ENCODE data around the gene IGF2BP2. TPM values are rescaled to one million over a fixed set of nuclear protein-coding genes. Genes with fewer than 3 reads are reported as not detected.

The IGF2BP2 gene
- total RNA-seq, 2 donors from 2014 or later: 2.6 to 2.7 TPM

GRCh38 chr3:185711255-185711870, 113.5 kb downstream of the IGF2BP2 start:
- no peaks in the 10 kb centered on the region for H3K36me3 ChIP-seq
- no peaks in the 10 kb centered on the region for H3K9me3 ChIP-seq
- H3K27me3 ChIP-seq (replicated peaks; ENCODE audit: insufficient read depth): no peaks in the 10 kb centered on the region
- TF ChIP-seq, protein P1, sequence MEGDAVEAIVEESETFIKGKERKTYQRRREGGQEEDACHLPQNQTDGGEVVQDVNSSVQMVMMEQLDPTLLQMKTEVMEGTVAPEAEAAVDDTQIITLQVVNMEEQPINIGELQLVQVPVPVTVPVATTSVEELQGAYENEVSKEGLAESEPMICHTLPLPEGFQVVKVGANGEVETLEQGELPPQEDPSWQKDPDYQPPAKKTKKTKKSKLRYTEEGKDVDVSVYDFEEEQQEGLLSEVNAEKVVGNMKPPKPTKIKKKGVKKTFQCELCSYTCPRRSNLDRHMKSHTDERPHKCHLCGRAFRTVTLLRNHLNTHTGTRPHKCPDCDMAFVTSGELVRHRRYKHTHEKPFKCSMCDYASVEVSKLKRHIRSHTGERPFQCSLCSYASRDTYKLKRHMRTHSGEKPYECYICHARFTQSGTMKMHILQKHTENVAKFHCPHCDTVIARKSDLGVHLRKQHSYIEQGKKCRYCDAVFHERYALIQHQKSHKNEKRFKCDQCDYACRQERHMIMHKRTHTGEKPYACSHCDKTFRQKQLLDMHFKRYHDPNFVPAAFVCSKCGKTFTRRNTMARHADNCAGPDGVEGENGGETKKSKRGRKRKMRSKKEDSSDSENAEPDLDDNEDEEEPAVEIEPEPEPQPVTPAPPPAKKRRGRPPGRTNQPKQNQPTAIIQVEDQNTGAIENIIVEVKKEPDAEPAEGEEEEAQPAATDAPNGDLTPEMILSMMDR (IDR thresholded peaks at IDR 0.05): no peak
- DNase-seq (ENCODE audit: low spot score) (no peak), ATAC-seq (ENCODE audit: insufficient number of reproducible peaks, low FRiP score, low read depth) (no peak)
- H3K27ac ChIP-seq: no peak overlapping the region
- H3K4me3 ChIP-seq: no peak overlapping the region
- H3K4me1 ChIP-seq (ENCODE audit: control insufficient read depth in 1 of 2, low read depth in 2 of 2): no peaks in the 10 kb centered on the region

DNA sequence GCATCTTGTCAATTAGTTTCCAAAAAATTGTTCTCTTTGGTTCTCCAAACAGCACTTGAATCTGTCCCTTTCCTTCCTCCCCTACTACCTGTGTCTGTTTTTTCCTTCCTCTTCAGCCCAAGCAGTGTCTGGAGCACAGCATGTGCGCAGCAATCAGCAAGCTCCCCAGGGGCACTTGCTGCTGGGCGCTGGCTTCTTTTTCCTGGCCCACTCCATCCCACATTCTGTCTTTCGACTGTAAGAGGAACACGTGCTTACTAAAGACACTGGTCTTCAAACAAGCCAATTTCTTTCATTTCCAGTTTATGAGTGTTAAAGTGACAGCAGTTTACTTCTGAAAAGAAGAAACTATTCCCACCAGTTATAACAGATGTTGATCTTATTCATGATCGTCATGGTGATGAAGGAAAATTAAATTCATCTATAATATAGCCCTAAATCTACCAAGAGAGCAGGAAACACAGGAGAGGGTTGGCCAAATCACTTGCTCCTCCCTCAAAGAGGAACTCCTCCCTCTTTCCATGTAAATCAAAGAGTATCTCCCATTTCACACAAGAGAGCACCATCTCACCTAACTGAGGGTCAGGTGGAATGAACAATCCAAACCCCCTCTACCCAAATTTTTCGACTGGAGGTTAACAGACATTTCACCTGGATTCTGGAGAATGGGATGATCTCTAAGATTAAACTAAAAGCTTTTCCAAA, 115.4 kb downstream of the IGF2BP2 start:
- Histone ChIP-seq H3K4me1 (ENCODE audit: control insufficient read depth in 1 of 2, low read depth in 2 of 2) (no peaks in the 10 kb centered on the region), H3K36me3 (no peaks in the 10 kb centered on the region), H3K27ac (no peak overlapping the region), H3K27me3 (replicated peaks; ENCODE audit: insufficient read depth) (no peaks in the 10 kb centered on the region), H3K4me3 (no peak overlapping the region), H3K9me3 (no peaks in the 10 kb centered on the region)
- ATAC-seq (ENCODE audit: insufficient number of reproducible peaks, low FRiP score, low read depth) (no peak), DNase-seq (ENCODE audit: low spot score) (no peak)
- TF ChIP-seq, protein P1 (IDR thresholded peaks at IDR 0.05): no peak

GRCh38 chr3:185708392-185708791, 116.5 kb downstream of the IGF2BP2 start:
- no peak for DNase-seq (ENCODE audit: low spot score)
- H3K36me3 ChIP-seq: no peaks in the 10 kb centered on the region
- H3K27me3 ChIP-seq (replicated peaks; ENCODE audit: insufficient read depth): no peaks in the 10 kb centered on the region
- TF ChIP-seq, protein P1 (IDR thresholded peaks at IDR 0.05): no peak
- no peak overlapping the region for H3K4me3 ChIP-seq
- H3K9me3 ChIP-seq: no peaks in the 10 kb centered on the region
- H3K4me1 ChIP-seq (ENCODE audit: control insufficient read depth in 1 of 2, low read depth in 2 of 2): no peaks in the 10 kb centered on the region
- ATAC-seq (ENCODE audit: insufficient number of reproducible peaks, low FRiP score, low read depth): no peak
- no peak overlapping the region for H3K27ac ChIP-seq

DNA sequence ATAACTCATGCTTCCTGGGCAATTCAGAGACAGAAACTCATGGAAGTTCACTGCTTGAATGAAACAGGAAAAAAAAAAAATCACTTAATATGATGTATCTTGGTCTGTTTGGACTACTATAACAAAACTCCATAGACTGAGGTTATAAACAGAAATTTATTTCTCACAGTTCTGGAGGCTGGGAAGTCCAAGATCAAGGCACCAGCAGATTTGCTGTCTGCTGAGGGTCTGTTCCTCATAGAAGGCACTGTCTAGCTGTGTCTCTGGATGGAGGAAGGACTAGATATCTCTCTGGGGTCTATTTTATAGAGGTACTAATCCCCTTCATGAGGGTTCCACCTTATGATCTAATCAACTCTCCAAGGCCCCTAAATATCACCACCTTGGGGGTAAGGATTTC, 119.3 kb downstream of the IGF2BP2 start:
- no peak for ATAC-seq (ENCODE audit: insufficient number of reproducible peaks, low FRiP score, low read depth)
- Histone ChIP-seq H3K9me3 (no peaks in the 10 kb centered on the region), H3K27ac (no peak overlapping the region), H3K4me1 (ENCODE audit: control insufficient read depth in 1 of 2, low read depth in 2 of 2) (no peaks in the 10 kb centered on the region), H3K27me3 (replicated peaks; ENCODE audit: insufficient read depth) (peaks cover 5% of the 10 kb centered on the region), H3K36me3 (no peaks in the 10 kb centered on the region), H3K4me3 (no peak overlapping the region)
- no peak for DNase-seq (ENCODE audit: low spot score)
- TF ChIP-seq, protein P1 (IDR thresholded peaks at IDR 0.05): no peak

- no peak overlapping the region for H3K27ac ChIP-seq
- ATAC-seq (ENCODE audit: insufficient number of reproducible peaks, low FRiP score, low read depth) (no peak), DNase-seq (ENCODE audit: low spot score) (no peak)
- H3K9me3 ChIP-seq: no peaks in the 10 kb centered on the region
- H3K4me3 ChIP-seq: no peak overlapping the region
- peaks cover 5% of the 10 kb centered on the region for H3K27me3 ChIP-seq (replicated peaks; ENCODE audit: insufficient read depth)
- H3K36me3 ChIP-seq: no peaks in the 10 kb centered on the region
- TF ChIP-seq, protein P1 (IDR thresholded peaks at IDR 0.05): no peak
- H3K4me1 ChIP-seq (ENCODE audit: control insufficient read depth in 1 of 2, low read depth in 2 of 2): no peaks in the 10 kb centered on the region
Observed at GRCh38 chr3:185702262-185703225, 122.3 kb downstream of the IGF2BP2 start.

All from thoracic aorta (tissue), 2 donors.